BJ (cell line): ENCODE data around the gene COX6B2. TPM values are rescaled to one million over a fixed set of nuclear protein-coding genes. Genes with fewer than 3 reads are reported as not detected.

Experiments
- CTCF ChIA-PET: fragments of 350-600 bp; formaldehyde crosslinking; extraction: SDS; loops from one replicate; lab custom pipeline; 2021; ENCODE audit warnings: antibody characterized with exemption, inconsistent platforms; lab: Yijun Ruan, JAX
- POLR2A ChIA-PET: fragments of 300-600 bp; sonication (Branson Sonifier 250); formaldehyde crosslinking; extraction: SDS; loops from one replicate; lab custom pipeline; 2021; ENCODE audit warnings: antibody characterized with exemption; lab: Charles Lee
- DNase-seq: peaks from one replicate; pipeline ENCODE4 v3.0.0-alpha.2; 2011; ENCODE audit warnings: low read depth
- H3K27me3 ChIP-seq: 2 replicates; pipeline ENCODE4 v1.6.0; 2011; ENCODE audit warnings: low read length; ENCODE audit not compliant: control insufficient read depth, insufficient read depth
- H3K36me3 ChIP-seq: 2 replicates; pipeline ENCODE4 v1.5.1; 2011; ENCODE audit warnings: low read length; ENCODE audit not compliant: control insufficient read depth, insufficient read depth
- H3K4me3 ChIP-seq: 2 replicates; pipeline ENCODE4 v1.5.1; 2011; ENCODE audit warnings: low read depth, mild to moderate bottlenecking, control low read depth, low read length
- CTCF ChIP-seq: IDR thresholded peaks from 2 replicates; pipeline ENCODE4 v1.5.1; 2011; ENCODE audit warnings: low read depth, mild to moderate bottlenecking, control low read depth, inconsistent platforms, low read length, moderate library complexity; ENCODE audit not compliant: insufficient read depth
- polyA plus RNA-seq: library from polyadenylated mRNA; depleted of rRNA; stranded (reverse); fragments of >200 nt; gene quantifications from 2 replicates; pipeline ENCODE4 v1.2.3, GENCODE V29; 2011

Gene COX6B2
- polyA plus RNA-seq, 1 experiment = 0.58 TPM

GRCh38 chr19:55365964-55366363, 11.4 kb upstream of the COX6B2 start:
- Histone ChIP-seq H3K27me3 (no peaks in the 10 kb centered on the region), H3K4me3 (no peak overlapping the region), H3K36me3 (no peaks in the 10 kb centered on the region; the same call in 1 of the 2 replicates)
- no peak for TF ChIP-seq CTCF
- POLR2A ChIA-PET = interaction anchor here (1.1 kb wide), 1 partner anchor 26 kb away, joined by 3 read pairs; the partner anchor contains the start of gene KMT5C
- CTCF ChIA-PET = no interaction called here
- DNase-seq = no peak

GRCh38 chr19:55365245-55365644, 10.7 kb upstream of the COX6B2 start:
- no peak for TF ChIP-seq CTCF
- CTCF ChIA-PET = interaction anchor here (1.2 kb wide), 1 partner anchor 21 kb away, joined by 3 read pairs; no protein-coding TSS in a partner anchor
- POLR2A ChIA-PET = no interaction called here
- no peaks in the 10 kb centered on the region for H3K27me3 ChIP-seq
- no peak overlapping the region for H3K4me3 ChIP-seq
- no peaks in the 10 kb centered on the region; the same call in 1 of the 2 replicates for H3K36me3 ChIP-seq
- no peak for DNase-seq

GRCh38 chr19:55362990-55363716, 8.6 kb upstream of the COX6B2 start, which contains the start of gene GARIN5B:
GARIN5B (minus strand) TSS chr19:55363260; CDS start chr19:55363066, 194 bp downstream.
- POLR2A ChIA-PET = interaction anchor here (0.6 kb wide), 1 partner anchor 42 kb away, joined by 6 read pairs; no protein-coding TSS in a partner anchor

GRCh38 chr19:55362174-55362989, 7.9 kb upstream of the COX6B2 start:
- DNase-seq = no peak
- H3K4me3 ChIP-seq = no peak overlapping the region
- H3K36me3 ChIP-seq = no peaks in the 10 kb centered on the region; the same call in 1 of the 2 replicates
- no peaks in the 10 kb centered on the region for H3K27me3 ChIP-seq
- ChIA-PET POLR2A (interaction anchor here (0.6 kb wide), 1 partner anchor 43 kb away, joined by 6 read pairs; no protein-coding TSS in a partner anchor), CTCF (no interaction called here)
- TF ChIP-seq CTCF = no peak

More at GRCh38 chr19:55362990-55363716, 8.6 kb upstream of the COX6B2 start, which contains the start of gene GARIN5B:
- no peak for TF ChIP-seq CTCF
- no peak within 1 kb of the TSS for H3K4me3 ChIP-seq
- no peak for DNase-seq
- CTCF ChIA-PET = interaction anchor here (0.7 kb wide), 1 partner anchor 71 kb away, joined by 3 read pairs; no protein-coding TSS in a partner anchor
- H3K36me3 ChIP-seq = no peaks in the 10 kb centered on the region; the same call in 1 of the 2 replicates
- no peaks in the 10 kb centered on the region for H3K27me3 ChIP-seq
